NK-92 (cell line): ENCODE data around the gene VPS72.

ENCODE experiments used
- DNase-seq: peaks from one replicate; lab custom pipeline; 2025; ENCODE audit not compliant: unreplicated experiment; lab: John Stamatoyannopoulos, UW

VPS72 gene

DNA sequence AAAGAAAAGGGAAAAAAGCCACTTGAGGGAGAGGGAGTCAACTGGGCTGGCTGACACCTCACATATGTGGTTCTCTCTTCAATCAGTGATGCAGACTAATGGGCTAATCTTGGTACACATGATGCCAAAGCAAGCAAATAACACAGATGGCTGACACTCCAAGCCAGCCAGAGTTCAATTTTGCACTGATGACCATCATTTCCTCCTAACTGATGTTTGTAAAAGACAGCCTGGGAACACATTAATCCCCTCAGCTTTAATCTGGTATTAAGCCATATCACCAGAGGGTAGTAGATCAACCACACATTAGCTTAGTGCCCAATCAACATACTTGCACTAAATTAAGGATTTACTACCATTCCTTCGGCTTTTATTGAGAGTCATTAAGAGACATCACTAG is 2.8 kb downstream of the VPS72 start:
- DNase-seq = no peak

DNA sequence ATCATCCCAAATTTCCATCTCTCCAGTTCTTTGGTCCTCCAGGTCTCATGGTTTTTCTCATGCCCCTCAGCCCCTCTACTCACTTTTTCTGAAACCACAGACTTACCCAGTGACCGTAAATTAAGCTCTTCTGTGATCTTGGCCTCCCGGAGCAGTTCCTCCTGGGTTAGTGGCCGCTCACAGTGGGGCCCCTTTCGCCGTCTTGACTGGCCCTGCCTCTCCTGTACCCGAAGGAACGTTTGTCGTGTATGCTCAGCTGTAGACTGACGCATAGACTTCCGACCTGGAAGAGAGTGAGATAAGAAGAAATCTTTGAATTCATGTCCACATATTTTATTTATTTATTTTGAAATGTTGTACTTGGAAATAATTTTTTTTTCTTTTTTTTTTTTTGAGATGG is 5.8 kb downstream of the VPS72 start:
- no peak for DNase-seq

DNA sequence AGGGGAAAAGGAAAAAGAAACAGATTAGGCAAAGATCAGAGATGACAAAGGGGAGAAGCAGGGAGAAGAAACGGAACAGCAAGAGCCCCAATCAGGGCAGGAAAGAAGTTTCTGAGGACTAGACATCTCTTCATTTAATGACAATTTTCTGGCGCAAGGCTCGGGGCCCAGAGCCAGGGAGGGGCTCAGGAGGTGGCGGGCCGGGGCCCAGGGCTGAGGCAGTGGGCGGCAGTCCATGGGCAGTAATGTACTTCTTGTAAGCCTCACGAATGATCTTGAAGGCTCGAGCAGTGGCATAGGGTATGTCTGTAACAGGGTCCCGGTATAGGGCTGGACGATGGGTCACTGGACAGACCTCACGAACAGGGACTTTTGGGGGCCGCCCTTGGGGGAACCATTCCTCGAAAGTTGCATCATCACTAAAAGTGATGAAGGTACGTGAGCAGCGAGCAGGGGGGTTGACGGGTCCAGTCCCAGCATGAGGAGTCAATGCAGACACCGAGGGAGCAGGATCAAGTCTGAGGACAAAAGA is 13.4 kb downstream of the VPS72 start:
- DNase-seq = no peak

DNA sequence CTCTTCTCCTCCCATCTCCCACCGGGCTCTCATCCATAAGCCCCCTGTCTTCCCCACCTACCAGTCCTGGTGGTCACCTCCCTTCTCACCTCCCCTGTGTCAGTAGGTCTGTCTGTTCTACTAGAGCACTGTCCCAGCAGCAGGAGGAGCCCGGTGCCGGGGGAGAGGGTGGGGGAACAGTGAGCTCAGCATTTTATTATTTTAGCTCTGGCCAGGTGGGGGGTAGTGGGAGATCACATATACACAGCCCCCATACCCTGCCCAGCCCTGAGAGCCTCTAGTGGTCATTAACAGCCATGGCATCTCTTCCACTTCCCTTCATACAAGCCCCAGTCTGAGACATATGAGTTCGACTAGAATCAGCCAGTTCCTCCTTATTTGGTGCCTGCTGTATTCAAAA is 14.1 kb downstream of the VPS72 start, which contains the start of gene TMOD4:
TSS of gene TMOD4 (minus strand) at position 119 of the 400 bp plus-strand sequence. CDS start 1,106 bp downstream, outside the sequence.
- no peak for DNase-seq

DNA sequence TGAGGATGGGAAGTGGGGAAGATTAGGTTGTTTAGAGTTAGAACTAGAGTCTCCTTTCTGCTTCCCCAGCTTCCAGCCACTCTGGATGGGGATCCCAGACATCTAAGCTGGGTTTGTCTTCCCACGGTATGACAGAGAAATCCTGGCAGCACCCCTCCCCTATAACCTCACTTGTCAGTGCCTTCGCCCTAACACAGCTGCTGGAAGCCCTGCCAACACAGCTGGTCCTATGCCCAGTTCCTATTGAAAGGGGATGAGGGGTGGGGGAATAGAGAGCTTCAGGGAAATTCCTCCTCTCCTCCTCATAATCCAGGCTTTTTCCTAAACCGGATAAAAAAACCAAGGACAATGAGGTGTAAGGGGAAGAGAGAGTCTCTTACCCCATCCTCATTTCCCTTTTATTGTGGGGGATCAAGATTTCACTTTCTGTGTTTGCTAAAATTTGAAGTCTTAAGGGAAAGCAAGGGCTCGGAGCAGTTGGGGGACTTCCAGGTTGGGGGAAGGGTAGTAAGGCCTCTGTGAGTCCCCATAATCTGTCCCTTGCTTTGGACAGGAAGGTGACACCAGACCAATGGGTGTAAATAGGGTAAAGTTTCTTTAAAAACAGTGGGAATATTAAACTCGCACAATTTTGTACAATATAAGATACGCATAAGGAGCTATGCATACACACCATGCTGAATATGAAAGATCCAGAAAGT is 14.8 kb downstream of the VPS72 start:
- DNase-seq = no peak

DNA sequence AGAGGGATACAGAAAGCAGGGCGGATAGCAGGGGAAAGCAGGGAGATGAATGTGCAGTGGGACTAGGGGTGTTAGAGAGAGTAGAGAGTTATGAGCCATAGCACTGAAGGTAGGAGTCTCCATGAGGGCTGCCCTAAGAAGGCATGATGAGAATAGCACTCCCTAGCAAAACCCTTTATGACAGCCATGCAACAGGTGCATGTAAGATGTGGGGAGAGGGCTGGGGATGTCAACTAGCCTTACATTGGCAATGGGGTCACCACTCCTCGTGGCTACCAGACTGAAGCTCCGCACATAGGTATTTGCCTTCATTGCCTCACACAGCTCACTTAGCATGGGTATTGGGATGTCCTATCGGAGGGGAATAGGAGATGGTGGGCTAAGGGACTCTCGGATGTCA is 18.8 kb downstream of the VPS72 start:
- DNase-seq = no peak

DNA sequence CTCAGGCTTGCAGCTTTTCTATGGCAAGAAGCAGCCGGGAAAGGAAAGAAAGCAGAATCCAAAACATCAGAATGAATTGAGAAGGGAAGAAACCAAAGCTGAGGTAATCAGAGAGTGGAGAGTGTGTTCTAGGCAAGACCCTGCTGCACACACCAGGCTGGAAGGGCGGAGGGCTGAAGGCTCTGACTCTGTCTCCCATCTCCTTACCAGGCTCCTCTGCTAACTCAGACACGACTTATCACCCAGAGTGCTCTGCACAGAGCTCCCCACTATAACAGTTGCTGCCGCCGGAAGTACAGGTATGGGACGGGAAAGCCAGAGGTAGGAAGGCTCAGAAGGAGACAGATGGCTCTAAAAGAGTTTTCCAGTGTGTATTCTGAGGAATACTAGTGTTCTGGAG is 22.9 kb downstream of the VPS72 start:
- no peak for DNase-seq

DNA sequence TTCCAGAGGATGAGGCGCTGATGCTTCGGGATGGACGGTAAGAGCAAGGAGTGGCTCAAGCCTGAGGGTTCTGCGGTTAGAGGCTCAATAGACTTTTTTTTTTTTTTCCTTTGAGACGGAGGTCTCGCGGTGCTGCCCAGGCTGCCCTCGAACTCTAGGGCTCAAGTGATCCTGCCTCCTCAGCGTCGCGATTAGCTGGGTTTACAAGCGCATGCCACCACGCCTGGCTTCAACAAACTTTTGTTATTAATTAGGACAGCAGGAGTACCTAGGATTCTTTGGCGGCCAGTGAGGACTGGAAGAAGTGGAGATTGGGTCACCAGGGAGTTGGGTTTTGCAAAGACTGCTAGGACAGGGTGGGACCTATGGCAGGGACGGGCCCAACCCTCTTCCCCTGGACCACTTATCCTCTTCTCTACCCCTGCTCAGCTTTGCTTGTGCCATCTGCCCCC is 23.5 kb downstream of the VPS72 start:
- DNase-seq = no peak

DNA sequence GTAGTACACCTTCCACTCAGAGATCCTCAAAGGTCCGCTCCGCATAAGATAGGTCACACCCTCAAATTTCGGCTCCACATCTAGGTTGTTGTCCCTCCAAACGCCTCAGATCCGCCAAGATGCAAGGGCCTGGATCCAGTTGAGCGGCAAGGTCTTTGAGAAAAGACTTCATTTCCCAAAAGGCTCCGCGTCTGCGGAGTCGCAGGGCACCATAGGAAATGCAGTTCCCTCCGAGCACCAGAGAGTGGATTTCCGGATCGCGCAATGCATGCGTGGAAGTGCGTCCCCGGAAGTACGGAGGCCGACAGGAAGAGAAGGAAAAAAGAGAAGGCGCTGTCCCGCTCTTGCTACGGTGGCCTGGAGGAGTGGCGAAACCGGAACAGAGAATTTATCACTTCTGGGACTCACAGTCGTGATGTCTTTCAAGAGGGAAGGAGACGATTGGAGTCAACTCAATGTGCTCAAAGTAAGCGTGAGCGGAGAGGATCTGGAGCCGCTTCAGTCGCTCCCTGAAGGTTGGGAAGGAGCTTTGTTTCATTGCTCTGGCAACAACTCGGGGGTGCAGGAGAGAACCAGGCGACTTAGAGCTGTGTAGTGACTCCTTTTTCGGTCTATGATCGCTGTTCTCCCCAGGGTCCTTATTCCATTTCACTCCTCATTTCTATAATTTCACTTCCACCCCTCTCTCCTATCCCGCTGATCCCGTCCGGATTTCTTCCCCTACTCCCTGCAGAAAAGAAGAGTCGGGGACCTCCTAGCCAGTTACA is 24.1 kb downstream of the VPS72 start, which contains the start of the genes LYSMD1 and SCNM1:
TSS of gene LYSMD1 (minus strand) at position 165 of the 767 bp plus-strand sequence. CDS start 644 bp downstream, outside the sequence.
TSS of gene SCNM1 (plus strand) at position 407 of the 767 bp plus-strand sequence. CDS start at position 416, 9 bp downstream.
- DNase-seq = peak; percentile 67

DNA sequence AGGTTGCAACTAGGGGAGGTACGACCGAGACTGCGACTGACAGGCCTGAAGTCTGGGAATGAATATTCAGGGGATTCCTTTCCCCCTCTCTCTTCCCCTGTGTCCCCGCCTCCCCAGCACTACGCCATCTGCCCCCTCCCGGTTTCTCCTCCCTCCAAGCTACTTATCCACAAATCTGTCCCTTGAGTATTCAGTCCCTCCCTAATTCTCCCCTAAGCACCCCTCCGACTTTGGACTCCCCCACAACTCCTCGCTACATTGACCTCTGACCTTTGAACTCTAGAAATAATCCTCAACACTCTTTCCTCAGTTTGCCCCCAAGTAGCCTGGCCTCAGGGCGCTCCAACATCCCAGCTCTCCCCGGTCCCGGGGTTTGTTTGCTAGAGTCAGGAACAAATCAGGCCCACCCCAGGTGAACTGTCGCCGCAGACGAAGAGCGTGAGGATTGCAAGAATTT is 24.7 kb downstream of the VPS72 start:
- no peak for DNase-seq

DNA sequence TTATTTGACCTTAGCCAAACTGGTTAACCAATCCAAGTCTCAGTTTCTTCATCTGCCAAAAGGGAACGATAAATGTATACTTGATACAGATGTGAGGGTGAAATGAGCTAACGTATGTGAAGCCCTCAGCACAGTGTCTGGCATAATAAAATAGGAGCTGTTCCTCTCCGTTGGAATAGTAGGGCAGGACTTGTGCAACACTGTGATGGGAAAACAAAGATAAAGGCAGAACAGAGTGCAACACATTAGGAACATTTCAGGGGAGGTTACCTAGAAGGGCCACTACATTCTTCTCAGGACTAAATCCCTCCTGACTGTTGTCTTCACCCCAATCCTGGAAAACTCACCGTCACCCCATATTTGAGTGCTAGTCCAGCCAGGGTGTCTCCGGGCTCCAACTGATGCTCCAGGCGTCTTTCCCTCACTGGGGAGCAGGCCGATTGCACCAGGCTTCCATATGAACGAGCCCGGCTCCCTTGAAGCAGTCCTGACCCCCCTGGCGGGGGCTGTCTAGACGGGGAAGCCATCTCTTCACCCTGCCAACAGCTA is 25.2 kb downstream of the VPS72 start:
- no peak for DNase-seq

DNA sequence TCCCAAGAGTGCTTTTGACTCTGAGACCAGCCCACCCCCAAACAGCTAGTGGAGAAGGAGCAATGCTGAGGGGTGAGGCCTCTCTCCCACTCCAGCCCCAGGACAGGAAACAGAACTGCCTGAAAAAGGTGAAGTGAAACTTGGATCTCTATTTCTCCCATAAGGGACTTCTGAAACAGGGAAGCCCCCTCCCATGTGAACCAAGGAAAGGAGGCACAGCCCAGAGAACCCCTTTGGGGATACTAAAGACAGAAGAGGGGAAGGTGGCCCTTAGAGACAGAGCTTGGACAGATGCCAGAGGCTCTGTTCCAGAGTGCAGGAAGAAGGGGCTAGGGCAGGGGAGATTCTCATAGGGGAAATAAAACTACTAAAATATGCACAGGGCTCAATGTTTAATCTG is 30.6 kb downstream of the VPS72 start:
- DNase-seq = no peak

DNA sequence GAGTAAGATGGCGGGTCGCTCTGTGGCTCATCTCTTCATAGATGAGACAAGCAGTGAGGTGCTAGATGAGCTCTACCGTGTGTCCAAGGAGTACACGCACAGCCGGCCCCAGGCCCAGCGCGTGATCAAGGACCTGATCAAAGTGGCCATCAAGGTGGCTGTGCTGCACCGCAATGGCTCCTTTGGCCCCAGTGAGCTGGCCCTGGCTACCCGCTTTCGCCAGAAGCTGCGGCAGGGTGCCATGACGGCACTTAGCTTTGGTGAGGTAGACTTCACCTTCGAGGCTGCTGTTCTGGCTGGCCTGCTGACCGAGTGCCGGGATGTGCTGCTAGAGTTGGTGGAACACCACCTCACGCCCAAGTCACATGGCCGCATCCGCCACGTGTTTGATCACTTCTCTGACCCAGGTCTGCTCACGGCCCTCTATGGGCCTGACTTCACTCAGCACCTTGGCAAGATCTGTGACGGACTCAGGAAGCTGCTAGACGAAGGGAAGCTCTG is 31.2 kb downstream of the VPS72 start:
- DNase-seq = no peak

DNA sequence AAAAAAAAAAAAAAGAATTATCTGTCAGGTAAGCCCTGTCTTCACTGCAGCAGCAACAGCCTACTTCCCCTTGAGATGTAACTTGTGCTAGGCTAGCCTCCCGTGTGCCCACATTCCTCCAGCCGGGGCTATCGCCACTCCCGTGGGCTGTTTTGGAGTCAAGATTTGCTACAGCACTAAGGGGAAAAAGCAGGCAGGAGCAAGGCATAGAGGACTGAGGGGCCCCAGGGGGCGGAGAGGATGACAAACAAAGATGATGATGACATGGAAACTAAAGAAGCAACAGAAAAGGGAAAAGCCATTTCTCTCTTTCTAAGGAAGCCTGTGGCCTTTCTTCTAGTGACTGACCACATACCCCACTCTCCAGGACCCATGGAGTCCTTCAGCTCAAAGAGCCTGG is 31.7 kb downstream of the VPS72 start:
- DNase-seq = no peak

DNA sequence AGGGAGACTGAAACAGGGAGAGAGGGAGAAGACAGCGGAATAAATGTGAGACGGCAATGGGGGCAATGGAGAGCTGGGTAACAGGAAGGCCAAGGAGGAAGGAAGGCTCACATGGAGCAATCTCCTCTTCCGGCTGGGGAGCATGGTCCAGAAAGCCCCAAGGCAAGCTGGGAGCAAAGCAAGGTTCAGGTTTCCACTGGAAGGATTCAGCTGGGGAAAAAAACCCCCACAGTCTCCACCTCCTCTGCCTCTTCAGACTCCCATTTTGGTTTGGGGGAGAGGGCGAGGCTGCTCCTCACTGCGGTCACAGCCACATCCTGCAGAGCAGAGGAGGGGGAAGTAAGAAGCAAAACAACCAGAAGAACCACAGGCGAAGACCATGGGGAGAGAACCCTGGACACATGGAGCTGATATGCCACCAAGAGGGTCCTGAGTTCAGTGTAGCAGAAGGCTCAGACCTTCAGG is 32.9 kb downstream of the VPS72 start:
- no peak for DNase-seq

DNA sequence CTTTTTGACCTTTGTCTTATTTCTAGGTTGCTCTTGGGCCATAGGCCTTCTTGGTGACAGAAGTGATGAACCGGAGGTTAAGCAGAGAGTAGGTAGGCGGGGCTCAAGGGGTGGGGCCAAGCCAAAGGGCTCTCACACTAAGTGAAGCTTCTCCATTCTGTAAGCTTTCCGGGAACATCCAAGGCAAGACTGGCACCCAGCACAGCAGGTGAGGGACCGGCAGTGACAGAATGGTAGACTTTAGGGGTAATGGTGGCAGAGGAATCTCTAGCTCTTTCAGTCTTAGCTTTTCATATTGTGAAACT is 33.5 kb downstream of the VPS72 start, which contains the start of gene TNFAIP8L2:
TSS of gene TNFAIP8L2 (plus strand) at position 135 of the 305 bp plus-strand sequence. CDS start 2,049 bp downstream, outside the sequence.
- no peak for DNase-seq

DNA sequence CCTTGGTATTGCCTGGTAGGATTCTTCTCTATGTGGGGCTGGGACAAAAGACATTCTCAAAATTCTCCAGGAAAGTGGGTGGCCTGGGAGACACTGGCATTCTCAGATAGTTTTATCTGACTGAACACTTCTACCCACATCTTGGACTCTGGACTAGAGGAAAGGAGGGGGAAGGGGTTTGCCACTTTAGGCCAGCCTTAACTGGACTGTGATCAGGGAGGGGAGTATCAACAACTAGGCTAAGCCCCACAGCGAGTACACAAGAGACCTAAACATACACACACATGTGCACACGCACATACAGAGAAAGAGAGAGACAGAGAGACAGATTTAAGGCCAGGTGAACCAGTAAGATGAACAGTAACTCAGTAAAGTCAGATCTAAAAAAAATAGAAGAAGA is 42.3 kb downstream of the VPS72 start:
- DNase-seq = no peak

DNA sequence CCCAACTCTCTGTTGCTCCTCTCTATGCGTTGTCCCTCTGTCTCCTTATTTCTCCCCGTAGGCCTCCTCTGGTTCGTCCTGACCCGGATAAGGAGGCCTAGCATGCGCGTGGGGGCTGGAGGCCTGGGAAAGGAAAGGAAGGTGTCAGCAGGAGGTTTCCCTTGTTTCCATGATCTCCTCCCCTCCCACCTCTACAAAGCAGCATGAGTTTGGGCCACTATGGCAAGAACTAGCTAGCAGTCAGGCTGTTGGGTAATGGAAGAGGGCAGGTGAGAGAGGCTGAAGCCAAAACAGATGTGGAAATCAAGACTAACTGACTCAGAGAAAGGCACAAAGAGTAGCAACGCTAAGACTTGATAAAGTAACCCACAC is 42.9 kb downstream of the VPS72 start:
- DNase-seq = no peak

DNA sequence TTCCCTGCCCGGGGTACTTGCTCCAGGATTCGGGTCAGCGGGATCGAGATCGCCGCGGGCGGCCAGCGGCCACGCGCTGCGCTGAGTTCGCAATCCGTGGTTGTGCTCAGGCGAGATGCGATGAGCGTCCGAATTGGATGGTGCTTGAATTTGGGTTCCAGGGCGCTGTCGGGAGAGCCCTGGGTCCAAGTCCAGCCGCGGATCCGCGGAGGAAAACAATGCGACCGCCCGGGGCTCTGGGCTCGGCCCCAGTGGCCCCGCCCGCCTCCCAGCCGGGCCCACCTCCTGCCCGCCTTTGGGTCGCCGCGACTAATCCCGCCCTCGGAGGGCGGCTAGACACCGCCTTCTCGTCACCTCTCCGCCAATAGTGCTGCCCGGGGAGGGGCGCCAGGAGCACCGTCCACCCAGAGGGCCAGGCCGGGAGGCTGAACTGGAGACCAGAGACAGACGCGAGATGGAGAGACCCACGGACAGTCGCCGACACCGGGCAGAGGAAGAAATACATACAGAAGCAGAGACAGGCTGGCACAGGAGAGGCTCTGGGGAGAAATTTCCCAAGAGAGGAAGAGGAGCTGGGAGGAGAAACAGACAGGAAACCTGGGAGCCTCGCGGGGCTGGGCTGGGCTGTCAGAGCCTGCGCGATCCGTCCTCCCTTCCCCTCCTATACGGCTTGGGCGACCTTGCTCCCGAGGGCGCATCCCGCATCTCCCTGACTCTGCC is 43.4 kb downstream of the VPS72 start, which contains the start of gene SEMA6C:
TSS of gene SEMA6C (minus strand) at position 220 of the 720 bp plus-strand sequence. CDS start 4,010 bp downstream, outside the sequence.
- DNase-seq = peak; percentile 19

DNA sequence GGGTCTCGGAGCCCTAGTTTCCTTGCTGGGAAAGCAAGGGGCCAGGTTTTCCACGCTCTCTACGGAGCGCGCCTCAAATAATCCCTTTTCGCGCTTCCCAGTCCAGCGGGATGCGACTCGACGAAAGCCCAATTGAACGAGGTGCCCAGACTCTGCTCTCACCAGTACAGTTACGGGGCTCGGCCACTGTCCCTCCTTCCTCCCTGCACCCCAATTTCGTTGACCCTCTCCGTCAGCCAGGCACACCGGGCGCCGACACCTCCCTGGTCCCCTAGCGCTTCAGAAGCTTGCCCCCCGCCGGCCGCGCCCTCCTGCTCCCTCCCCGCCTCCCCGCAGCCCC is 44.0 kb downstream of the VPS72 start:
- no peak for DNase-seq
